ENCODE measurements around the gene HMG20A. TPM values are rescaled to one million over a fixed set of nuclear protein-coding genes. Genes with fewer than 3 reads are reported as not detected.

Gene HMG20A
- total RNA-seq, 1 experiment from 2014 or later, result 62.2 TPM

DNA sequence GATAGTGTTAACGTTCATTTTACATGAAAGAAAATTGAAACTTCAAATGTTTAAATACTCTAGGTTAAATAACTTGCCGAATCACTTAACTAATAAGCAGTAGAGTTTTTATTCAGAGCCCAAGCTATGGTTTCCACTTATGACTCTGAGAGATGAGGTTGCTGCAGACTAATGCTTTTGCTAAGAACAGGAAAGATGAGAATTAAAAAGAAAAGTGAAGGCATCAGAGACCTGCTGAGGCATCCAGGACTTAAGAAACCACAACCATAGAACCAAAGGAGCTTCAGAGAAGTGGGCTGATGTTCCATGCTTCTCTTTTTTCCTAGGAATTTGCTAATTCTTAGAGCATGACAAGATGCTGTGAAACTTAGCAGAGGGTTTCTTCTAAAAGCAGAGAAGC is 9.5 kb downstream of the HMG20A start:
- POLR2A ChIA-PET, result interaction anchor here (1.2 kb wide), 1 partner anchor 9 kb away, joined by 3 read pairs; no protein-coding TSS in a partner anchor
- no peaks in the 10 kb centered on the region; the same call in 1 of the 2 replicates for H3K4me1 Mint-ChIP-seq
- H3K4me3 Mint-ChIP-seq, result no peak overlapping the region
- CTCF ChIA-PET, result interaction anchor here (0.7 to 1.8 kb wide), 5 partner anchors 28 to 323 kb away, joined by 3 to 5 read pairs (median 3); no protein-coding TSS in a partner anchor
- H3K27me3 Mint-ChIP-seq (ENCODE audit: low read depth), result no peaks in the 10 kb centered on the region
- ATAC-seq (no peak), DNase-seq (ENCODE audit: low spot score) (no peak)
- H3K9me3 Mint-ChIP-seq, result no peaks in the 10 kb centered on the region
- TF ChIP-seq, protein P1, sequence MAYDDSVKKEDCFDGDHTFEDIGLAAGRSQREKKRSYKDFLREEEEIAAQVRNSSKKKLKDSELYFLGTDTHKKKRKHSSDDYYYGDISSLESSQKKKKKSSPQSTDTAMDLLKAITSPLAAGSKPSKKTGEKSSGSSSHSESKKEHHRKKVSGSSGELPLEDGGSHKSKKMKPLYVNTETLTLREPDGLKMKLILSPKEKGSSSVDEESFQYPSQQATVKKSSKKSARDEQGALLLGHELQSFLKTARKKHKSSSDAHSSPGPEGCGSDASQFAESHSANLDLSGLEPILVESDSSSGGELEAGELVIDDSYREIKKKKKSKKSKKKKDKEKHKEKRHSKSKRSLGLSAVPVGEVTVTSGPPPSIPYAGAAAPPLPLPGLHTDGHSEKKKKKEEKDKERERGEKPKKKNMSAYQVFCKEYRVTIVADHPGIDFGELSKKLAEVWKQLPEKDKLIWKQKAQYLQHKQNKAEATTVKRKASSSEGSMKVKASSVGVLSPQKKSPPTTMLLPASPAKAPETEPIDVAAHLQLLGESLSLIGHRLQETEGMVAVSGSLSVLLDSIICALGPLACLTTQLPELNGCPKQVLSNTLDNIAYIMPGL (CRISPR knock-in tag; IDR thresholded peaks at IDR 0.05), result no peak
- TF ChIP-seq IRF2 (CRISPR knock-in tag; IDR thresholded peaks at IDR 0.05; ENCODE audit: borderline replicate concordance, low read depth), result no peak
- no peak for TF ChIP-seq NFE2L1 (CRISPR knock-in tag; IDR thresholded peaks at IDR 0.05)
- TF ChIP-seq MXD4 (CRISPR knock-in tag; IDR thresholded peaks at IDR 0.05; ENCODE audit: borderline replicate concordance), result no peak
- no peak overlapping the region for H3K27ac Mint-ChIP-seq
- H3K36me3 Mint-ChIP-seq, result no peaks in the 10 kb centered on the region

DNA sequence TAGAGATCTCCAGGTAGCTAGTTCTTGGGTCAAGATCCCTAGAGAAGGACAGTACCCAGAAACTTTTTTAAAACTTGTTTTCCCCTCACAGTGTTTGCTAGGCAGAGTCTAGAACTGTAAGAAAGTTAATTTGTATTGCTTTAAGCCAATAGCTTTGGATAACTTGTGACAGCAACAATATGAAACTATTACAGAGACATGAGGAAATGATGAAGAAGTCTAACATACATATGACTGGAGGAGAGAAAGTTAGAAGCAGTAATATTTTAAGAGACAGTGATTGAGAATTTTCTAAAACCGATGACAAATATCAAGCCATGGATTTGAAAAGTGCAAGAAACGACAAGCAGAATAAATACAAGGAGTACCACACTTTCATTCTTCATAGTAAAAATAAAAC is 10.0 kb downstream of the HMG20A start:
- DNase-seq (ENCODE audit: low spot score), result no peak
- Mint-ChIP-seq H3K36me3 (no peaks in the 10 kb centered on the region), H3K27ac (no peak overlapping the region), H3K4me1 (no peaks in the 10 kb centered on the region), H3K4me3 (no peak overlapping the region), H3K9me3 (no peaks in the 10 kb centered on the region), H3K27me3 (ENCODE audit: low read depth) (no peaks in the 10 kb centered on the region)
- no peak for ATAC-seq
- CTCF ChIA-PET, result interaction anchor here (0.7 to 1.8 kb wide), 6 partner anchors 9 to 323 kb away, joined by 3 to 5 read pairs (median 3); no protein-coding TSS in a partner anchor
- POLR2A ChIA-PET, result interaction anchor here (1.2 kb wide), 1 partner anchor 9 kb away, joined by 3 read pairs; no protein-coding TSS in a partner anchor
- TF ChIP-seq SP1 (CRISPR knock-in tag; conservative IDR thresholded peaks at IDR 0.05), result no peak
- TF ChIP-seq, protein P2, sequence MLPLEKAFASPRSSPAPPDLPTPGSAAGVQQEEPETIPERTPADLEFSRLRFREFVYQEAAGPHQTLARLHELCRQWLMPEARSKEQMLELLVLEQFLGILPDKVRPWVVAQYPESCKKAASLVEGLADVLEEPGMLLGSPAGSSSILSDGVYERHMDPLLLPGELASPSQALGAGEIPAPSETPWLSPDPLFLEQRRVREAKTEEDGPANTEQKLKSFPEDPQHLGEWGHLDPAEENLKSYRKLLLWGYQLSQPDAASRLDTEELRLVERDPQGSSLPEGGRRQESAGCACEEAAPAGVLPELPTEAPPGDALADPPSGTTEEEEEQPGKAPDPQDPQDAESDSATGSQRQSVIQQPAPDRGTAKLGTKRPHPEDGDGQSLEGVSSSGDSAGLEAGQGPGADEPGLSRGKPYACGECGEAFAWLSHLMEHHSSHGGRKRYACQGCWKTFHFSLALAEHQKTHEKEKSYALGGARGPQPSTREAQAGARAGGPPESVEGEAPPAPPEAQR (CRISPR knock-in tag; IDR thresholded peaks at IDR 0.05), result no peak
- no peak for TF ChIP-seq NFATC4 (CRISPR knock-in tag; IDR thresholded peaks at IDR 0.05)
- TF ChIP-seq NFE2L1 (CRISPR knock-in tag; IDR thresholded peaks at IDR 0.05), result no peak
- no peak for TF ChIP-seq ETV6 (CRISPR knock-in tag; IDR thresholded peaks at IDR 0.05)
- TF ChIP-seq NR2C2 (CRISPR knock-in tag; IDR thresholded peaks at IDR 0.05), result no peak
- TF ChIP-seq EMX1 (CRISPR knock-in tag; IDR thresholded peaks at IDR 0.05), result no peak
- TF ChIP-seq ELF4 (CRISPR knock-in tag; IDR thresholded peaks at IDR 0.05; ENCODE audit: low read depth), result no peak

DNA sequence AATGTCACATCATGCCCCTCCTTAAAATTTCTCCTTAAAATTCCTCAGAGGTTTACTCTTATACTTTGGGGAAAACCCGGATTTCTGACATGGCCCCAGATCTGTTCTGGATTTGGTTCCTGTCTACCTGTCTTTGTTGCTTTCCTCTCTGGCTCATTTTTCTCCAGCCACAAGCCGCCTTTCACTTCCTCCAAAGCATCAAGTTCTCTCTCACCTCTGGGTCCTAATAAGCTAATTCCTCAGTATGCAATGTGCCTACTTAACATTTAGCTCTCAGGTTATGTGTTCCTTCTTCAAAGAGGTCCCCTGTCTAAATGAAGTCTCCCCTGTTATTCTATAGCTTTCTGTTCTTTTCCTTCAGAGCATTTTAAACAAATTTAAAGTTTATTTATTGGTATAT is 16.1 kb downstream of the HMG20A start:
- CTCF ChIA-PET, result no interaction called here
- Mint-ChIP-seq H3K36me3 (no peaks in the 10 kb centered on the region), H3K27me3 (ENCODE audit: low read depth) (no peaks in the 10 kb centered on the region), H3K4me3 (no peak overlapping the region), H3K27ac (no peak overlapping the region; the same call in 1 of the 2 replicates), H3K9me3 (no peaks in the 10 kb centered on the region), H3K4me1 (no peaks in the 10 kb centered on the region)
- no peak for DNase-seq (ENCODE audit: low spot score)
- POLR2A ChIA-PET, result no interaction called here
- no peak for ATAC-seq
- TF ChIP-seq CREB1 (CRISPR knock-in tag; IDR thresholded peaks at IDR 0.05) (no peak), SMAD4 (CRISPR knock-in tag; IDR thresholded peaks at IDR 0.05) (no peak), ZNF263 (CRISPR knock-in tag; IDR thresholded peaks at IDR 0.05; ENCODE audit: low read depth) (no peak)
- TF ChIP-seq, protein P3, sequence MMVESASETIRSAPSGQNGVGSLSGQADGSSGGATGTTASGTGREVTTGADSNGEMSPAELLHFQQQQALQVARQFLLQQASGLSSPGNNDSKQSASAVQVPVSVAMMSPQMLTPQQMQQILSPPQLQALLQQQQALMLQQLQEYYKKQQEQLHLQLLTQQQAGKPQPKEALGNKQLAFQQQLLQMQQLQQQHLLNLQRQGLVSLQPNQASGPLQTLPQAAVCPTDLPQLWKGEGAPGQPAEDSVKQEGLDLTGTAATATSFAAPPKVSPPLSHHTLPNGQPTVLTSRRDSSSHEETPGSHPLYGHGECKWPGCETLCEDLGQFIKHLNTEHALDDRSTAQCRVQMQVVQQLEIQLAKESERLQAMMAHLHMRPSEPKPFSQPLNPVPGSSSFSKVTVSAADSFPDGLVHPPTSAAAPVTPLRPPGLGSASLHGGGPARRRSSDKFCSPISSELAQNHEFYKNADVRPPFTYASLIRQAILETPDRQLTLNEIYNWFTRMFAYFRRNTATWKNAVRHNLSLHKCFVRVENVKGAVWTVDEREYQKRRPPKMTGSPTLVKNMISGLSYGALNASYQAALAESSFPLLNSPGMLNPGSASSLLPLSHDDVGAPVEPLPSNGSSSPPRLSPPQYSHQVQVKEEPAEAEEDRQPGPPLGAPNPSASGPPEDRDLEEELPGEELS (CRISPR knock-in tag; IDR thresholded peaks at IDR 0.05), result no peak
- TF ChIP-seq, protein P4, sequence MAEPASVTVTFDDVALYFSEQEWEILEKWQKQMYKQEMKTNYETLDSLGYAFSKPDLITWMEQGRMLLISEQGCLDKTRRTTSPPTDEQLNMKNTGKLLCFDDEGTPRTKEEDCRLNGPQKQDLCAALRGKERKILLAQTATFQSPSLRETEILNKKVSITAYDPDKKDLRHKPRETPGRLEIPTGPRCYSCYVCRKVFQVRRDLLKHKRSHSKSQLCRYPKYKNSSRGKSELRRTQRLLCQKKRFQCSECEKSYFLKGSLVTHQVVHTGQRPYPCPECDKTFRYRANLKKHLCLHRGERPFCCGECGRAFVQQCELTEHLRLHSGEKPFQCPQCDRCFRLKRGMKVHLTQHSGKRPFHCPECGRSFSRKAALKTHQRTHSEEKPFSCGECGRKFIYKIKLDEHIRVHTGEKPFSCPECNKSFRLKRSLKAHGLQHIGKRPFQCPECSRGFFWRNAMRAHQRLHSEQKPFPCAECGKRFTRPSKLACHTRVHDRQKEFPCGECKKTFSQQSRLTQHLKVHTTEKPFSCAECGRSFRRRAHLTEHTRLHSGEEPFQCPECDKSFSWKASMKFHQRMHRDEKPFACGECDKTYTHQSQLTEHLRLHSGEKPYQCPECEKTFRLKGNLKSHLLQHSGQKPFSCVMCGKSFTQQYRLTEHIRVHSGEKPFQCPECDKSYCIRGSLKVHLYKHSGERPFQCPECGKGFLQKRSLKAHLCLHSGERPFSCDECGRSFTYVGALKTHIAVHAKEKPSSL (CRISPR knock-in tag; conservative IDR thresholded peaks at IDR 0.05), result no peak
- TF ChIP-seq, protein P5, sequence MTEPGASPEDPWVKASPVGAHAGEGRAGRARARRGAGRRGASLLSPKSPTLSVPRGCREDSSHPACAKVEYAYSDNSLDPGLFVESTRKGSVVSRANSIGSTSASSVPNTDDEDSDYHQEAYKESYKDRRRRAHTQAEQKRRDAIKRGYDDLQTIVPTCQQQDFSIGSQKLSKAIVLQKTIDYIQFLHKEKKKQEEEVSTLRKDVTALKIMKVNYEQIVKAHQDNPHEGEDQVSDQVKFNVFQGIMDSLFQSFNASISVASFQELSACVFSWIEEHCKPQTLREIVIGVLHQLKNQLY (CRISPR knock-in tag; IDR thresholded peaks at IDR 0.05), result no peak

Data from WTC11 (cell line).